Activated CD8-positive, alpha-beta memory T cell treated with anti-CD3 and anti-CD28 coated beads, Interleukin-2, amount 50 U/mL, for 4 hours (primary cell): ENCODE measurements around the gene C14orf93.
"Not testable (repeated sequence)": the region's sequence is repeated elsewhere in the genome, so short reads cannot be mapped to it uniquely, and the experiment has no call there.

Experiments used
- DNase-seq: peaks from one replicate; pipeline ENCODE4 v3.0.0-alpha.2; 2020

Gene C14orf93

DNA sequence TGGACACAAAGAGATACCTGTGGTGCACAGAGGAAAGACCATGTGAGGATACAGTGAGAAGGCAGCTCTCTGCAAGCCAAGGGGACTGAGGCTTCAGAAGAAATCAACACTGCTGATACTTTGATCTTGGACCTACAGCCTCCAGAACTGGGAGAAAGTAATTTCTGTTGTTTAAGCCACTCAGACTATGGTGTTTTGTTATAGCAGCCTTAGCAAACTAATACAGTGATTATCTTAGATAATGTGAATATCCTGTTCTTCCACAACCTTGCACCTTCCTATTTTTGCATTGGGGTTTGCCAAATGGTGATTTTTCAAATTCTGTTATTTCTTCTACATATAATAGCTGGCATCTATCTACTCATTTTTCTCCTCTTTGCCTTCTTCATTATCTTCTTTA is 8.2 kb upstream of the C14orf93 start:
- DNase-seq, result no peak

DNA sequence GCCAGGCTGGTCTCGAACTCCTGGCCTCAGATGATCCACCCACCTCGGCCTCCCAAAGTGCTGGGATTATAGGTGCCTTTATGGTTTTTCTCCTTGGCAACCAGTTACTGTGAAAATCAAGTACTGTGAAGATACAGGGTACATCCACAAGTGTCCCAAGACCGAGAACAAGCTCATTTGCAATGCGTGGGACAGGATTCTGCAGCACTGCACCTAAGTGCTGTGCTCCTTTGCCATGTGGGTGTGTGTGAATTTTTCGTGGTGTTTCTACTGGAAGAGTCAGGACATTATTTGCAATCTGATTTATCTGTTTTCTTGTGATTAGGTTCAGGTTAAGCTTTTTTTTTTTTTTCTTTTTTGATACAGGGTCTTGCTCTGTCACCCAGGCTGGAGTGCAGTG is 7.1 kb upstream of the C14orf93 start:
- no peak for DNase-seq

DNA sequence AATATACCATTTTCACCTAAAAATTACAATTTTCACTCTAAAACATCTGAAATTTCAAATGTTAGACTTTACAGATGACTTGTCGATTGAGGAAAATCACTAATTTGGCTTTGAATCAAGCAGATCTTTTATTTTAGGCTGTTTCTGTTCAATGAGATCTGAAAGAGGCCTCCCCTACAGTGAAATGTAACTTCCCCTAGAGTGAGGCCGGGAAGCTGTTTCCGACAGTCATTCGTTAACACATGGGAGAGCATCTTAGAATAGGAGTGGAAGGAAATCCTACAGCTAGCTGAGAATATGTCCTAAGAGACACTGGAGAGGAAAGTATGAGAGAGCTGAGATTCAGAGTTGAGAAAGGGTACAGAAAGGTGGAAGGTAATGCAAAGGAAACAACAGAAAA is 5.7 kb upstream of the C14orf93 start:
- no peak for DNase-seq

DNA sequence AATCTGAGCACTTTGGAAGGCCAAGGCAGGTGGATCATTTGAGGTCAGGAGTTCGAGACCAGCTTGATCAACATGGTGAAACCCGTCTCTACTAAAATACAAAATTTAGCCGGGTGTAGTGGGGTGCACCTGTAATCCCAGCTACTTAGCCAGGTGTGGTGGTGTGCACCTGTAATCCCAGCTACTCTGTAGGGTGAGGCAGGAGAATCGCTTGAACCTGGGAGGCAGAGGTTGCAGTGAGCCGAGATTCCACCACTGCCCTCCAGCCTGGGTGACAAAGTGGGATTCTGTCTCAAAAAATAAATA is 3.8 kb upstream of the C14orf93 start:
- not testable (repeated sequence) for DNase-seq

DNA sequence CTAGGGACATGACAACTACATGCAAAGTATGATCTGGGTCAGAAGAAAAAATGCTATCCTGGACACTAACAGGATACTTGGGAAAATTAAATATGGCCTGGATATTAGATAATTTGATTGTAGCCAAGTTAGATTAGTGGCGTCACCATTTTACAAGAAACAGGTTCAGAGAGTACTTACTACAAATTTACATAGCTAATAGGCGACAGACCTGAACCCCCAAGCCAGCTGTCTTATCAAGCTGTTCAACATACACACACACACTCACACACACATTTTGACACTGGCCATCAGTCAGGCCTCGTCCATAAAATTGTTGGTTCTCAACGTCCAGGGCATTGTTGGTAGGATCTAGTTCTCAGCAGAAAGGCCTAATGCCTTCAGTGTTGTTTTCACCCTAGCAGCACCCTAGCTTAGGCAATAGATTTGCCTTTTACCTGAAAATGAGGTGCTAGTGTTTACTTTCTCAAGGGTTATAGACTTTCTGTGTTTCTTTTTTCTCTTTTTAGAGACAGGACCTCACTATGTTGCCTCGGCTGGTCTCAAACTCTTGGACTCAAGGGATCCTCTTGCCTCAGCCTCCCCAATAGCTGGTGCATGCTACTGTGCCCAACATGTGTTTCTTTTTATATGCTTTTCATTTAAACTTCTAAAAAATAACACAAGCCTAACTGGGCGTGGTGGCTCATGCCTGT is 3.3 kb upstream of the C14orf93 start:
- no peak for DNase-seq

DNA sequence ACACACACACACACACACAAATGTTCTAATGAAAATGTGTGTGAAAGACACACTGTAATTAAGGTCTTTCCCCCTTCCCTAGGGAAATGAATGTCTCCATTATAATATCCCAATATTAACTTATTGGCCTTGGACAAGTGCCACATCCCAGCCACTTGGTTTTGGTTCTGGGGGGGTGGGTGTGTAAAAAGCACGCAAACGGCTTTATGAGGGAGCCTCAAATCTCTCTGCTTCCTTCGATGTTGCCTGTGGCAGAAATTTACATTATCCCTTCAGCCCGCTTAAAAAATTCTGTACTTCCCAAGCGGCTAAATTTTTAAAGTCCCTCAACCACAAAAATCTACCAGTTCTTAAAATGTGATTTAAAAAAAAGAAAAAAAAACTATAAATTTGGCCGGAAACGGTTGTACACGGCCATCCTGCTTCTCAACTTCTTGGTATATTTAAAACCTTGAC is 432 bp downstream of the C14orf93 start:
- DNase-seq, result no peak

DNA sequence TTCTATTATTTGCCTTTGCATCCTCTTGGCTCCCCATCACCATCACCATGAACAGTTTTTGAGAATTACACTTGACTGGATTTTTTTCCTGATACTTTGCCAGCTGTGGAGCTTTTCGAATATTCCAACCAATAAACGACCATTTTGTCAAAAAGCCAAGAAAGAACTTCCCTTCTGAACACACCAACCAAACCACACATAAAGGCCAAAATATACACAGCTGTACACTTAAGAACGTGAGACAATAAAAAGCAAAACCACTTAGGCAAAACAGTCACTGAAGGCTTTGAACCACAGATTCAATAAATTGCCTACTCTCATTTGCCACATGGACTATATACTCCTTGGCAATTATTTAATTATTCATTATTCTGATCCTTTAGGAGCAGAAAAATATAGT is 1.1 kb downstream of the C14orf93 start:
- no peak for DNase-seq

DNA sequence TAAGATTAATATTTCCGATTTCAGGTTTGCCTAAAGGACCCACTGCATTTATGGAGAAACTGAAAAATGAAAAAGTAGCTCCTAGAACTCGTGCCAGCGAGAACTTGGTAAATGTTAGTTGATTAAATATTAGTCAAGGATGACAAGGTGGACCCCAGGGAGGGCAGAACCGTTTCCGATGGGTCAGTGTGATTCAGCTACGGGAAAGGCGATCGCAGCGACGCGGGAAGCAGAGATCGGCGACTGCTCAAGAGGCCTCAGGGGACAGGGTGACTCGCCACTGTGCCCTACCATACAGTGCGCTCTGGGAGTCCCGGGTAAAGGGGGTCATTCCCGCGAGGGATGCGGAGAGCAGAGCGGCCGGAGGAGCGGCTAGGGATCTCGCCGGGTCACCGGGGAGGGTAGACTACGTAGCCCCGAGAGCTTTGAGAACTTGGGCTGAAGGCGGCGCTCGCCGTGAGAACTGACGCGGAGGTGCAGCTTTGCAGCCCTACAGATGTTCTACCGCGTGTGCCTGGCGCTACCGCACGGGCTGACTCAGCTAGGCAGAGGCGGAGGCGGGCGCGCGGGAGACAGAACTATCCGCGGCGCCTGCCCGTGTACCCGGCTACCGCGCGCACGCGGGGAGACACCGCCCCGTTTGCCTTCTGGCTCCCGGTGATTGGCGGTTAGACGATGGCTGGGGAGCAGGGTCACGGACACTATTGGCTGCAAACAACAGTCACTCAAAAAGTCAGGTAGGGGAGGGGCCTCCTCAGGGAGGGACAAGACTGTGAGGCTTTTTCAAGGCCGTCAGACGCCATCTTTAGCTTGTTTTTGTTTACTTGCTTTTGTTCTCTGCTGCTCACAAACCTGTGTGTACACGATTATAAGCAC is 3.2 kb downstream of the C14orf93 start:
- peak; percentile 96 for DNase-seq

DNA sequence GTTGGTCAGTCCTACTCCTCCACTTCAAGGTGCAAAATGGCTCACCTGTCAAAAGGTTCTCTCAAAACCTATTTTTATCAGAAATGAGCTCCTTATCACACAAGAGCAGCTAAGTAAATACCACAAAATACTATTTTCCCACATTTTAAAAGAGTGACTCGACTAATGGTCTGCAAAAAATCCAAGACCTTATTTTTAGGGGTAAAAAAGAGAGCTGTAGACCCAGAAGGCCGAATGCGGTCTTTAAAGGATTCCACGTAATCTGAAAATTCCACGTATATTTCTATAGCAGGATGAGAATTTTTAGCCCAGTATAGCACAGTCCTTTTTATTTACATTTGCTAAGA is 3.8 kb downstream of the C14orf93 start:
- DNase-seq, result no peak

DNA sequence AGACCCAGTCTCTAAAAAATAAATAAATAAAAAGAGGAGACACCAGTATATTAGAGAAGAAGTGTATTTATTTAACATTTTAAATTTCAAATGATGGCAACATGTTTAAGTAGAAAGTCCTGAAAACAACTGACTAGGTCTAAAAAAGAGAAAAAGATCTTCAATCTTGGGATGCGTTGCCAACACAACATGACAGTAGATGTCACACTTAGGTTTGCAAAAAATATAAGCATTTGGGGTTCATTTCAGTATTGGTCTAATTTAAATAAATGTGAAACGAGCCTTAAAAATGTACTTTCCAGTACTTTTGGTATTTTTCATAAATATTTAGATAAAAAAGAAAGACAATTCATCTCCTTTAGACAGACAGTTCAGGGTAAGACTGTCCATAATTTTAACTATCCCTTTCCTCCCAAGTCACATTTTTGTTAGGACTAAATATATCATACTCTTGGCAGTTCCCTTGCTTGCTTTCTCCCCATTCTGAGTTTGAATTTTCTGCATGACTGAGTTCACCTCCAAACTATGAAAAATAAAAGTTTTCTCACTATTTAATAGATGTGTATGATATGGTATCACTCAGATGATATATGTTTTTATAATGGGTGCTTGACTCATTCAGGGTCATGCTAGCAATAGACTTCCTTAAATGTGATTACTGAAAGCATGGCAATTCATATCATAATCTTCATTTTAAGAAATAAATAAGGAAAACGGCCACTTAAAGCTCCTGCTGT is 4.3 kb downstream of the C14orf93 start:
- DNase-seq, result no peak

DNA sequence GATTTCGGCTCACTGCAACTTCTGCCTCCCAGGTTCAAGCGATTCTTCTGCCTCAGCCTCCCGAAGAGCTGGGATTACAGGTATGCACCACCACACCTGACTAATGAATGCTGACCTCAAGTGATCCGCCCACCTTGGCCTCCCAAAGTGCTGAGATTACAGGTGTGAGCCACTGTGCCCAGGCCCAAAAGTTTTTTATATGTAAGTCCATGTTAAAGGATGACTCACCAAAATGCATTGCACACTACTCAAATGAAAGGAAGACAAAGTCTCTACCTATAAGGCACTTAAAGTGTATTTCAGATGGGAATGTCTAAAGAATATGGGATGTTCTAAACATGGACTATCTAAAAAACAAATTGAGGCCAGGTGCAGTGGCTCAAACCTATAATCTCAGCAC is 5.7 kb downstream of the C14orf93 start:
- not testable (repeated sequence) for DNase-seq

DNA sequence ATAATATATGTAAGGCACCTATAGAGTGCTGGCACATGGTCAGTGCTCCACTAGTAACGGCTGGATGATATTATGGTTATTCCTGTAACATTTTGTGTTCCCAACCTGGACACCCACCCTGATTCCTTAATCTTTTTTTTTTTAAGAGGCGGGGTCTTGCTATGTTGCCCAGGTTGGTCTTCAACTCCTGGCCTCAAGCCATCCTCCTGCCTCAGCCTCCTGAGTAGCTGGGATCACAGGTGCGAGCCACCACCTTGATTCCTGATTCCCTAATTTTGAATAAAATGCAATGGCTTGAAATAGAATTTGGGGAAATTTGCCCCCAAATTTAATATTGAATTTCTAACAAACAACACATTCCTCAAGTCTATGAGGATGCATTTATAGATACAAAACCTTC is 7.4 kb downstream of the C14orf93 start:
- DNase-seq, result no peak

DNA sequence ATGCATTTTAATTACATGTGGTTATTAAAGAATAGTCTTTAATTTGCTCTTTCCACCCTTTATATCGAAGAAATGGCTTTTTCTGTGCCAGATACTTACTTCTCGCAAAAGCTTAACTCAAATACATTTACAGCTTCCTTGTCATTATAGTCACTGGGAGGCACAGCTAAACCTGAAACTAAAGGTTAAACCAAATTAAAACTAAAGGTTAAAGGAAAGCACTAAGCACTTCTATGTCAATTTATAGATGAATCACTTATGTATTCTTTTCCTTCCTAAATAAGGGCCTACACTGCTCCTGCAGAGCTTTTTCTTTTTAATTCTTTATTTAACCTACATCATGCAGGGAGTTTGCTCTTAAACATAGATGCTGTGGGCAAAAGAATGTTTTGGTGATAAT is 9.1 kb downstream of the C14orf93 start:
- no peak for DNase-seq

DNA sequence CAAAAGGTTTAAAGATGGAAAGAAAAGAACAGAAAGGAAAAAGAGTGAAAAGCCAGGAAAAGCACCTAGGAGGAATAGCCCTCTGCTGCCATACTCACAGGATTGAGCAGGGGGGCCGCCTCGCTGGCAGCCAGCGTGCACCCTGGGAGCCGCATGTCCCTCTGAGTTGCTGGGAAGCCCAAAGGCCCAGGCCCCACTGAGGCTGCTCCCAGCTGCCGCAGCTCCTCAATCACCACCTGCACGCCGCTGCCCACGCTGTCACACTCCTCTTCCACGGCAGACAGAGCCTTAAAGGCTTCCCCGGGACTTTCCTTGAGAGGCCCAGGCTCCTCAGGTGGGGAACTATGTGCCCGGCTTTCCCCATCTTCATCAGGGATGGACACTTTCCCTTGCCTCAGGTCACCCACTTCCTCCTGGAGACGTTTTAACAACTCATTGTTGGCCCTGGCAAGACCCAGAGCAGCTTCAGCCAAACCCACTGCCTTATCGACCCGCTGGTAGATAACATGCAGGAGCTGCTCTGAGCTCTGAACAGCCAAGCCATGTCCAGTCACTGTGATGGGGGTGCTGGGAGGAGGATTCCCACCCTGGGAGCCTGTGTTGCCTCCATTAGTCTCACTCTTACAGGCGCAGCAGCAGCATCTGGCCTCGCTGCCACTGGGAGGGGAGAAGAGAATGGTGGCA is 11.5 kb downstream of the C14orf93 start:
- no peak for DNase-seq

DNA sequence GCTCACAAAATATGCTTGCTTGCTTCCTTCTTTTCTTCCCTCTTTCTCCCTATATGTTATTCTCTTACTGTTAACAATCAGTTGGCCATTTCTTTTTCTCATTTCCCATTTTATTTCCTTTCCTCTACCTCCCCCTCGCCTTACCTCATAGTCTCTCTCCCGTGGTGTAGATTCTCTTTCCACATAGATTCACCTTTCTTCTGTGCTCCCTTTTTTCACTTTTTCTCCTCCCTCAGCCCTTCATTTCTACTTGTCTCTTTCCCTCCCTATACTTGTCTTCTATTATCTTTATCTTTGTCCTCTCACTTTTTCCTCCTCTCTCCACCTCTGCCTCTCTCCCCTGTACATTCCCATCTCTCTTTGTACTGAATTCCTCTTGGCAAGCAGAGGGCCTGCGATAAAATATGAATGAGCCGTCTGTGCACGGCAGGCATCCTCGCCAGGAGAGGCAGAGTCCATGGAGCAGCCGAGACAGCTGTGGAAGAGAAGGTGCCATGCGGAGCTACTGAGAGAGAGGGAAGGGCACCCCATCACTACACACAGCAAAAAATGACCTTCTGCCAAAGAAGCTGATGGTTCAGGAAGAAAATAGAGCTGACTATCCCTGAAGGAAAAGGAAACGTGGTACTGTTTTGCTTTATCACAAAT is 12.1 kb downstream of the C14orf93 start:
- DNase-seq, result no peak

DNA sequence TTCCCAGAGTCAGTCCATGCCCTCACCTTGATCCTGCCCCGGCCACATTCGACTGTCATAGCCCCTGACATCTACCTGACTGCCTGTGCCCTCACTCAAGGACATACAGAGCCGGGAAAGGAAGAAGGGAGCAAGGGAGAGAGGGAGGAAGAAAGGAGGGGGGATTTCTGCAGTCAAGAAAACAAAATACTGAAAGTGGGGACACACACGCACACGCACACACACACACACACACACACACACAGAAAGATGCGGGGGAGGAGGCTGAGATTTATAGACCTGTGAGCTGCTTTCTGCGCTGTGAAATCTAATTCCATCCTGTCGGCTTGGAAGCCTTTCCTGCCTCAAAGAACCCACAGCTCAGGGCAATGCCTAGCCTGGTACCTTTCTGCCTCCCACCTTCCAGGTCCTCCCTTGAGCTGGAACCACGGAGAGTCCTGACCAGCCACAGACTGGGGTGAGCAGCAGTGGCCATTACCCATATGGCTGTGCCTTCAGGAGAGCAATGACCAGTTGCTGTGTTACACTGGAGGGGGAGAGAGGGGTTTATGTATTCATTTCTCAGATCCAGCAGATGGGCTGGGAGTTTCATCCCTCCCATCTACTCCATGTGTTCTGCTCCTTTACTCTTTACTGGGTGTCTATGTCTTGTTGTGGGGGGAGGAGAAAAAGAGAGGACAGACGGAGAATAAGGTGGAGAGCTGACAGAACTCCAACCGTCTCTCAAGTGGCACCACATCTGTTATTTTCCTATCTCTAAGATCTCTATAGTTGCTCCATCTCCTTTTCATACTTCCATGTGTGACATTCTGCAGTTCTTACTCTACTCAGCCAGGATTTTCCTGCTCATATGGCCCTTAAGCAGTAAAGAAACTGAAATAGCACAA is 12.9 kb downstream of the C14orf93 start:
- DNase-seq, result no peak

DNA sequence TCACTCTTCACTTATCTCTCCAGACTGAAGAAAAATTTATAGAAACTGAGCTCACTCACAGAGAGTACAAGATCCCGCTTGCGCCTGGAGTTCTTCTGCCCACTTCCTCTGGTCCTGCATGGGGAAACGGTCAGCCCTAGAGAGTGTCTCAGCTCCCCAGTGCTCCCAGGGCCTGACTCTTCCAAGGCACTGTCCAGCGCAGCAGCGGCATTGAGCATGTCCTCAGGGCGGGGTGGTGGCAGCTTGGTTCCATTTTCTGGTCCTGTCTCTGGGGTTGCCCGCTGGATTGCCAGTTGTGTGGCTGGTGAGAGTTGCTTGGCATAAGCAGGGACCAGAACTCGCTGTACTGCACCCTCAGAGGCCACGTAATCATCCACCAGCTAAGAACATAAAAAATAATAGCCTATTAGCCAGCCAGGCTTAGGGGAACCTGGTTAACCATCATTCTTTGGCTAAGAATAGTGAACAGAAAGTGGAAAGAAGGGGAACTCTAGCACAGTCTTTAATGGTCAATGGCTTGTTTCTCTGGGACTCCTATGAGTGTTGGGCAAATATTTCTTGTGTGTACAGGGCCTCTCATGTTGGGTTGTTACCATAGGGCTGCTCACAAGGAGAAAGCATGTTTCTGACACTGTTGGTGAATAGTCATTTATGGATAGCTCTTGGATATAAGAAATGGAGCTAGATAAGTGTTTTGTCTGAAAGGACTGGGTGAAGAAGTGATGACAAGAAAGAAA is 13.9 kb downstream of the C14orf93 start:
- DNase-seq, result no peak

DNA sequence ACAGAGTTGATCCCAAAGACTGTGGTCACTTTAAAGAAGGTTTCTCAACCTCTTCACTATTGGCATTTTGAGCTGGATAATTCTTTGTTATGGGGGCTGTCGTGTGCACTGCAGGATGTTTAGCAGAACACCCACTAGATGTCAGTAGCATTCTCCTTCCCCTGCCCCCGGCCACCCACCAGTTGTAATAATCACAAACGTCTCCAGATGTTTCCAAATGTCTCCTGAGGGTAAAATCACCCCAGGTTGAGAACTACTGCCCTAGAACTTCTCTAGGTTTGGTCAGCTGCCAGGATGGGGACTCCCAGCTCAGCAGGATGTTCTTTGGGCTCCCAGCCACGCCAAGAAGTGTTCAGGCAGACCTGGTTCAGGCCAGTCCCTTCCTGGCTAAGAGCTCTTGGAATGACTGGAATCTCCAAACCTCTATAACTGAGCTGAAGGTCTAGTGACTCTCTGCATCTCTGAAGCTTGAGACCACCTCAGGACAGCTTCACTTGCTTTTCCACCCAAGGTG is 15.1 kb downstream of the C14orf93 start:
- DNase-seq, result peak; percentile 39

DNA sequence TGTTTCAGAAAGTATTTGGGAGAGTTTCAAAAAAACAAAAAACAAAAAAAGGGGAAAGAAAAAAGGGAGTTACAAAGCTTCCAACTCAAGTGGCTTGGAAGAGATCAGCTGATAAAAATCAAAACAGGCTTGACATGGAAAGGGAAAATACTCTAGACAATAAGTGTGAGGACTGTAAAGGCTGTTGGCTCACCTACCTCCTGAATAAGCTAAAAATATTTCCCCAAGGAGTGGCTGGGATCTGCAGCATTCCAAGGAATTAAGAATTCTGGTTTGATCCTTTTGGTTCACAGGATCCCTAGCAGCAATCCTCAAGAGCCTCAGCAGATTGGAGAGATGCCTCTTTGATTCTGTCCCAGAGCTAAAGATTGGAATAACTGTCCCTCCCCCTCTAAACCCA is 16.4 kb downstream of the C14orf93 start:
- no peak for DNase-seq

DNA sequence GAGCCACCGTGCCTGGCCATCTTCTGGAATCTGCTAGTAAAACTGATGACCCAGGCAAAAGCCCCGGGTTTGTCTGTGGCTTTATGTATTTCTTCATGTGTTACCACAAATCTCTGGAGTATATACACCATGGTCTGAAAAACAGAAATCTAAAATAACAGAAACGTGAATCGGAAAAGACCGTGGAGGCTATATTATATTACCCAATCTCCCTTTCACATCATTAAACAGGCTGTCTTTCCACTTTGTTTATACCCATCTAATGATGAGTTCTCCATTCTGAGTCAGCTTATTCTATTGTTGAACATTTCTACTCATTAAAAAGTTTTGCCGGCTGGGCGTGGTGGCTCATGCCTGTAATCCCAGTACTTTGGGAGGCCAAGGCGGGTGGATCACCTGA is 18.1 kb downstream of the C14orf93 start:
- no peak for DNase-seq

DNA sequence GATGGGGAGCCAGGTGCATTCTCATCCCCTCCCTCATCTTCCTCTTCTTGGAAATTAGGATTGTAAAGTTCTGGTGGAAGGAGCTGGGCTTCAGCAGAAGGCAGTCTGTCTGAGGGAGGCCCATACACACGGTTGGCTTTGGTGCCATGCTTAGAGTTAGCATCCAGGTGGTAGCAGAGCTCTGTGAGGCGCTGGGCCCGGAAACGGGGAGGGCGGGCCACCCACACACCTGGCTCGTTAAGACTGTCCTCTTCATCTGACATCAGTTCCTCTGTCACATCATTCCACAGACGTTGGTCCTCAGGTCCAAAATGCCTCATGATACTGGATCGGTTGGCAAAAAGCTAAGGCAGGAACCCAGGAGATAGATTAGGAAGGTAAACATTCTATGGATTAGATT is 22.7 kb downstream of the C14orf93 start:
- DNase-seq, result no peak
